HCT116 (cell line): Measurements from ENCODE around the gene SIT1.

Experiments
- CTCF ChIP-seq, 3 experiments: fragments of 200-600 bp in 1 of 3; sonication (generic) in 1 of 3; IDR thresholded peaks in 2 of 3; conservative IDR thresholded peaks in 1 of 3; 2 replicates each; pipeline ENCODE4 v1.5.1; 2012 to 2017; ENCODE audit warnings: low read depth in 2 of 3, low read length in 2 of 3, antibody characterized with exemption in 1 of 3, borderline replicate concordance in 1 of 3, control low read depth in 1 of 3, mild to moderate bottlenecking in 1 of 3, mixed read lengths in 1 of 3, mixed run types in 1 of 3, moderate library complexity in 1 of 3; ENCODE audit not compliant: insufficient read depth in 1 of 3
- ELF1 ChIP-seq: IDR thresholded peaks from 2 replicates; pipeline ENCODE4 v1.6.1; 2012; ENCODE audit warnings: low read depth, borderline replicate concordance
- EZH2 ChIP-seq: fragments of 200-600 bp; sonication (generic); IDR thresholded peaks from 2 replicates; pipeline ENCODE4 v1.6.1; 2017; ENCODE audit warnings: antibody characterized with exemption, mixed run types
- EZH2phosphoT487 ChIP-seq: fragments of 200-600 bp; IDR thresholded peaks from 2 replicates; pipeline ENCODE4 v1.6.1; 2018; ENCODE audit warnings: antibody characterized with exemption, borderline replicate concordance
- JUND ChIP-seq: IDR thresholded peaks from 2 replicates; pipeline ENCODE4 v1.6.1; 2012
- MAX ChIP-seq: IDR thresholded peaks from 2 replicates; pipeline ENCODE4 v1.6.1; 2012
- POLR2A ChIP-seq: IDR thresholded peaks from 2 replicates; pipeline ENCODE4 v1.7.0; 2011; ENCODE audit warnings: borderline replicate concordance; ENCODE audit not compliant: insufficient read depth, insufficient read length; ENCODE audit errors: extremely low read depth
- POLR2AphosphoS5 ChIP-seq: IDR thresholded peaks from 2 replicates; pipeline ENCODE4 v1.6.1; 2011; ENCODE audit warnings: mild to moderate bottlenecking, low read depth, low read length, moderate library complexity
- RAD21 ChIP-seq: IDR thresholded peaks from 2 replicates; pipeline ENCODE4 v1.6.1; 2012; ENCODE audit warnings: low read depth, mild to moderate bottlenecking
- SP1 ChIP-seq: IDR thresholded peaks from 2 replicates; pipeline ENCODE4 v1.6.1; 2012; ENCODE audit warnings: low read depth
- ZBTB33 ChIP-seq: IDR thresholded peaks from 2 replicates; pipeline ENCODE4 v1.6.1; 2011; ENCODE audit warnings: mild to moderate bottlenecking, low read length, moderate library complexity; ENCODE audit not compliant: insufficient replicate concordance; ENCODE audit errors: extremely low read depth

GRCh38 chr9:35618325-35618727, 32.4 kb downstream of the SIT1 start, which contains the start of gene CD72:
- TF ChIP-seq POLR2A (no peak), CTCF (IDR thresholded peaks at IDR 0.05 in 2 of 3, conservative IDR thresholded peaks at IDR 0.05 in 1 of 3; ENCODE audit: borderline replicate concordance in 1 of 3, insufficient read depth in 1 of 3, low read depth in 2 of 3, low read length in 2 of 3) (no peak), EZH2phosphoT487 (no peak), JUND (no peak), EZH2 (no peak), ZBTB33 (no peak), SP1 (no peak), POLR2AphosphoS5 (no peak), RAD21 (no peak), ELF1 (no peak), MAX (no peak)
